ENCODE data around the gene PEG3. TPM values are rescaled to one million over a fixed set of nuclear protein-coding genes. Genes with fewer than 3 reads are reported as not detected.

PEG3 gene
- polyA plus RNA-seq, 4 donors: 63.7 to 256 (median 92.1) TPM

- peak; percentile 85 to 91 (median 89) for DNase-seq (ENCODE audit: low read depth in 4 of 4, low spot score in 3 of 4)
Measured at GRCh38 chr19:56839652-56840450, 675 bp downstream of the PEG3 start.

- peak; percentile 86 to 95 (median 92) for DNase-seq (ENCODE audit: low read depth in 4 of 4, low spot score in 3 of 4)
Measured at GRCh38 chr19:56838909-56839651, 1.4 kb downstream of the PEG3 start.

- peak; percentile 36 to 54 (median 50) for DNase-seq (ENCODE audit: low read depth in 4 of 4, low spot score in 3 of 4)
Measured at GRCh38 chr19:56838024-56838908, 2.3 kb downstream of the PEG3 start.

- peak; percentile 65 to 71 (median 65) for DNase-seq (ENCODE audit: low read depth in 4 of 4, low spot score in 3 of 4)
Measured at GRCh38 chr19:56837492-56838023, 3.0 kb downstream of the PEG3 start.

- DNase-seq (ENCODE audit: low read depth in 4 of 4, low spot score in 3 of 4): no peak
Measured at GRCh38 chr19:56837004-56837403, 3.5 kb downstream of the PEG3 start.

- DNase-seq (ENCODE audit: low read depth in 4 of 4, low spot score in 3 of 4): no peak
Measured at GRCh38 chr19:56836059-56836458, 4.5 kb downstream of the PEG3 start.

- no peak for DNase-seq (ENCODE audit: low read depth in 4 of 4, low spot score in 3 of 4)
Measured at GRCh38 chr19:56835401-56835800, 5.1 kb downstream of the PEG3 start.

- DNase-seq (ENCODE audit: low read depth in 4 of 4, low spot score in 3 of 4): no peak
Measured at GRCh38 chr19:56834564-56835375, 5.8 kb downstream of the PEG3 start.

- DNase-seq (ENCODE audit: low read depth in 4 of 4, low spot score in 3 of 4): no peak
Measured at GRCh38 chr19:56832352-56832928, 8.1 kb downstream of the PEG3 start.

- DNase-seq (ENCODE audit: low read depth in 4 of 4, low spot score in 3 of 4): no peak
Measured at GRCh38 chr19:56831255-56831654, 9.3 kb downstream of the PEG3 start.

GRCh38 chr19:56829596-56829995 is 10.9 kb downstream of the PEG3 start:
- no peak for DNase-seq (ENCODE audit: low read depth in 4 of 4, low spot score in 3 of 4)

GRCh38 chr19:56827708-56828107 is 12.8 kb downstream of the PEG3 start:
- DNase-seq (ENCODE audit: low read depth in 4 of 4, low spot score in 3 of 4): no peak

- DNase-seq (ENCODE audit: low read depth in 4 of 4, low spot score in 3 of 4): no peak
Measured at GRCh38 chr19:56823956-56824355, 16.6 kb downstream of the PEG3 start.

- DNase-seq (ENCODE audit: low read depth in 4 of 4, low spot score in 3 of 4): no peak
Measured at GRCh38 chr19:56823417-56823816, 17.1 kb downstream of the PEG3 start.

GRCh38 chr19:56822755-56823154 is 17.8 kb downstream of the PEG3 start:
- no peak for DNase-seq (ENCODE audit: low read depth in 4 of 4, low spot score in 3 of 4)

GRCh38 chr19:56821675-56822074 is 18.9 kb downstream of the PEG3 start:
- no peak for DNase-seq (ENCODE audit: low read depth in 4 of 4, low spot score in 3 of 4)

GRCh38 chr19:56821209-56821608 is 19.3 kb downstream of the PEG3 start:
- DNase-seq (ENCODE audit: low read depth in 4 of 4, low spot score in 3 of 4): no peak

GRCh38 chr19:56819166-56819565 is 21.4 kb downstream of the PEG3 start:
- DNase-seq (ENCODE audit: low read depth in 4 of 4, low spot score in 3 of 4): no peak

- no peak for DNase-seq (ENCODE audit: low read depth in 4 of 4, low spot score in 3 of 4)
Measured at GRCh38 chr19:56814656-56815055, 25.9 kb downstream of the PEG3 start.
